Type B pancreatic cell (in vitro differentiated cells): ENCODE measurements around the gene DNAH11. TPM values are rescaled to one million over a fixed set of nuclear protein-coding genes. Genes with fewer than 3 reads are reported as not detected.
A peak's percentile ranks its signal among the peaks of the same experiment; 100 is the strongest.
"Not testable (repeated sequence)": the region's sequence is repeated elsewhere in the genome, so short reads cannot be mapped to it uniquely, and the experiment has no call there.

ENCODE experiments used
- DNase-seq: peaks from one replicate; pipeline ENCODE4 v3.0.0; 2021; ENCODE audit warnings: mixed read lengths; ENCODE audit not compliant: unreplicated experiment; ENCODE audit errors: extremely low spot score
- H3K27ac Mint-ChIP-seq: 2 replicates; pipeline ENCODE4 v1.8.0; 2021; ENCODE audit warnings: mild to moderate bottlenecking, mixed read lengths
- H3K27me3 Mint-ChIP-seq: 2 replicates; pipeline ENCODE4 v1.8.0; 2021; ENCODE audit warnings: mixed read lengths
- H3K36me3 Mint-ChIP-seq: 2 replicates; pipeline ENCODE4 v1.8.0; 2021; ENCODE audit warnings: mixed read lengths
- H3K4me1 Mint-ChIP-seq: one replicate; pipeline ENCODE4 v1.8.0; 2021; ENCODE audit warnings: mixed read lengths; ENCODE audit not compliant: unreplicated experiment
- H3K4me3 Mint-ChIP-seq: 2 replicates; pipeline ENCODE4 v1.8.0; 2021; ENCODE audit warnings: mild to moderate bottlenecking, mixed read lengths
- H3K9me3 Mint-ChIP-seq: 2 replicates; pipeline ENCODE4 v1.8.0; 2021; ENCODE audit warnings: mixed read lengths
- CTCF ChIP-seq: fragments of 200-600 bp; sonication (generic); conservative IDR thresholded peaks from 2 replicates; pipeline ENCODE4 v1.5.0; 2021; ENCODE audit warnings: antibody characterized with exemption, mild to moderate bottlenecking
- total RNA-seq: library from RNA; stranded (reverse); gene quantifications from 2 replicates; pipeline ENCODE4 v1.2.1, GENCODE V29; 2021; ENCODE audit warnings: low replicate concordance

DNAH11 gene
- total RNA-seq, 1 donor from 2014 or later = 3.2 TPM

- Mint-ChIP-seq H3K9me3 (no peaks in the 10 kb centered on the region), H3K27me3 (peaks cover 3% of the 10 kb centered on the region), H3K4me3 (no peak overlapping the region), H3K4me1 (no peaks in the 10 kb centered on the region), H3K27ac (no peak overlapping the region), H3K36me3 (no peaks in the 10 kb centered on the region)
- DNase-seq = no peak
- TF ChIP-seq CTCF = no peak
Measured at GRCh38 chr7:21719846-21720245, 177.0 kb downstream of the DNAH11 start.

DNA sequence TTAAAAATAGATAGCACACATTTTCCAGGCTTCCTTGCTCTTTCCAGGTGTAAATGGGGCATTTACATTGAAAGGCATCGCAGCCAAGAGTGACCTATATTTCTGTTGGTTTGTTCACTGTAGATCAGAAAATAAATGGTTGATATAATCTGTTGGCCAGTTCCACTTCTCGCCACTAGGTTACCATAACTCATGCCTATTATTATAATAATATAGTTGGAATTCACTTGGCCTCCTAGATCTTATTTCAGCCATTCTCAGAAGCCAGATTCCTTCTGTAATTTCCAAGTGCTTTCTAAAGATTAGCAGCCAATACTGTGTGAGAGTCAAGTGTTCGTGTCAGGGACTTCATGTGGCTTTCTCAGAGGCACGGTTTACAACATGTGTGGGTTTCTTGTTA lies 179.5 kb downstream of the DNAH11 start:
- no peaks in the 10 kb centered on the region for H3K4me1 Mint-ChIP-seq
- peak; percentile 68 for TF ChIP-seq CTCF
- no peaks in the 10 kb centered on the region for H3K9me3 Mint-ChIP-seq
- no peak overlapping the region for H3K4me3 Mint-ChIP-seq
- no peaks in the 10 kb centered on the region for H3K27me3 Mint-ChIP-seq
- H3K27ac Mint-ChIP-seq = no peak overlapping the region
- H3K36me3 Mint-ChIP-seq = no peaks in the 10 kb centered on the region
- DNase-seq = no peak

- H3K4me1 Mint-ChIP-seq = no peaks in the 10 kb centered on the region
- H3K4me3 Mint-ChIP-seq = no peak overlapping the region
- TF ChIP-seq CTCF = no peak
- no peak for DNase-seq
- H3K36me3 Mint-ChIP-seq = no peaks in the 10 kb centered on the region
- H3K27ac Mint-ChIP-seq = no peak overlapping the region
- H3K27me3 Mint-ChIP-seq = no peaks in the 10 kb centered on the region
- H3K9me3 Mint-ChIP-seq = no peaks in the 10 kb centered on the region
Measured at GRCh38 chr7:21724562-21724961, 181.7 kb downstream of the DNAH11 start.

- no peak for DNase-seq
- Mint-ChIP-seq H3K9me3 (no peaks in the 10 kb centered on the region), H3K27me3 (no peaks in the 10 kb centered on the region), H3K4me1 (no peaks in the 10 kb centered on the region), H3K36me3 (no peaks in the 10 kb centered on the region), H3K4me3 (no peak overlapping the region), H3K27ac (no peak overlapping the region)
- TF ChIP-seq CTCF = no peak
Measured at GRCh38 chr7:21730399-21730798, 187.6 kb downstream of the DNAH11 start.

DNA sequence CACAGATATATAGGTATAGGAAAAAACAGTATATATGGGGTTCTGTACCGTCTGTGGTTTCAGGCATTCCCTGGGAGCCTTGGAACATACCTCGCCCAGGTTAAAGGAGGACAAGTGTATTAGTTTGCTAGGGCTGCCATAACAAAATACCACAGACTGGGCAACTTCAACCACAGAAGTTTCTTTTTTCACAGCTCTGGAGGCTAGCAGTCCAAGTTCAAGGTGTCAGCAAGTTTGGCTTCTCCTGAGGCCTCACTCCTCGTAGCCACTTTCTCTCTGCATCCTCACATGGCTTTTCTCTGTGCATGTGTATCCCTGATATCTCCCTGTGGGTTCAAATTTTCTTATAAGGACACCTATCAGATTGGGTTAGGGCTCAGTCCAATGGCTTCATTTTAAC lies 189.1 kb downstream of the DNAH11 start:
- H3K4me1 Mint-ChIP-seq = no peaks in the 10 kb centered on the region
- H3K4me3 Mint-ChIP-seq = no peak overlapping the region
- TF ChIP-seq CTCF = no peak
- no peaks in the 10 kb centered on the region for H3K27me3 Mint-ChIP-seq
- no peaks in the 10 kb centered on the region for H3K9me3 Mint-ChIP-seq
- H3K27ac Mint-ChIP-seq = no peak overlapping the region
- no peaks in the 10 kb centered on the region for H3K36me3 Mint-ChIP-seq
- no peak for DNase-seq

DNA sequence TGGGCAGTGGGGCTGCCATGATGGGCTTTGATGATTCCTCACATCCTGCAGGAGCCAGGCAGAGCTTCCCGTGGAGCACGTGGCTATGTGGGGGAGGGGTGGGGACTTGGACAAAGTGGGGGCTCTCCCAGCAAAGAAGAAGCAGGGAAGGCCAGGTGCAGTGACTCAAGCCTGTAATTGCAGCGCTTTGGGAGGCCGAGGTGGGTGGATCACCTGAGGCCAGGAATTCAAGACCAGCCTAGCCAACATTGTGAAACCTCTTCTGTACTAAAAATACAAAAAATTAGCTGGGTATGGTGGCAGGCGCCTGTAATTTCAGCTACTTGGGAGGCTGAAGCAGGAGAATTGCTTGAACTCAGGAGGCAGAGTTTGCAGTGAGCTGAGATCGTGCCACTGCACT lies 190.1 kb downstream of the DNAH11 start:
- not testable (repeated sequence) for DNase-seq, H3K36me3 Mint-ChIP-seq, H3K9me3 Mint-ChIP-seq, H3K4me3 Mint-ChIP-seq, H3K4me1 Mint-ChIP-seq, H3K27ac Mint-ChIP-seq, H3K27me3 Mint-ChIP-seq
